Cardiac fibroblast (primary cell): Measurements from ENCODE around the gene THAP6.

Experiments used
- DNase-seq, 2 donors: peaks; one replicate each; pipeline versions ENCODE4 v3.0.0 to v3.0.0-alpha.2; 2010; ENCODE audit warnings: low read depth in 2 of 2
- H3K4me3 ChIP-seq, 2 donors: replicated peaks in 1 of 2; 1 replicate in 1 of 2; 2 replicates in 1 of 2; pipeline ENCODE4 v1.5.1; 2011; ENCODE audit warnings: low read depth in 2 of 2, low read length in 2 of 2, mild to moderate bottlenecking in 2 of 2, moderate library complexity in 1 of 2
- CTCF ChIP-seq: IDR thresholded peaks from one replicate; pipeline ENCODE4 v1.5.1; 2011; ENCODE audit warnings: low read depth, mild to moderate bottlenecking, low read length, inconsistent platforms

The THAP6 gene

DNA sequence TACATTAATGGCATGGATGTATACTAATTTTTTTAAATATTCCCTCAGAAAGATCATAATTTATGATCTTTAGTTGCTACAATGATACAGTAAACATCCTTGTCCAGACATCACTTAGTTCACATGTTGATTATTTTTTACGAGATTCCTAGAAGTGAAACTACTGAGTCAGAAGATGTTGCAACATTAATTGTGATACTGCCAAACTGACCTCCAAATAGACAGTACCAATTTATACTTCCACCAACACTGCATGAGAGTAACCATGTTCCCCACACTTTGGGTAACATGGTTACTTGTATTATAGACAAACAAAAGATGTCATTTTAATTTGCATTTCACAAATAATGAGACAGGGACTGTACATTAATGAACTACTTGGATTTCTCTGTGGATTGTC is 19.7 kb upstream of the THAP6 start:
- DNase-seq: peak; percentile 79 to 82
- H3K4me3 ChIP-seq: no peak overlapping the region
- no peak for TF ChIP-seq CTCF

- no peak for TF ChIP-seq CTCF
- H3K4me3 ChIP-seq: no peak overlapping the region
- no peak for DNase-seq
Observed at GRCh38 chr4:75495476-75495875, 18.8 kb upstream of the THAP6 start.

GRCh38 chr4:75496406-75496805 is 17.9 kb upstream of the THAP6 start:
- H3K4me3 ChIP-seq: no peak overlapping the region
- no peak for DNase-seq
- no peak for TF ChIP-seq CTCF

GRCh38 chr4:75497133-75497532 is 17.1 kb upstream of the THAP6 start:
- no peak for TF ChIP-seq CTCF
- peak in 1 of 2 donors; percentile 54 for DNase-seq
- H3K4me3 ChIP-seq: no peak overlapping the region

DNA sequence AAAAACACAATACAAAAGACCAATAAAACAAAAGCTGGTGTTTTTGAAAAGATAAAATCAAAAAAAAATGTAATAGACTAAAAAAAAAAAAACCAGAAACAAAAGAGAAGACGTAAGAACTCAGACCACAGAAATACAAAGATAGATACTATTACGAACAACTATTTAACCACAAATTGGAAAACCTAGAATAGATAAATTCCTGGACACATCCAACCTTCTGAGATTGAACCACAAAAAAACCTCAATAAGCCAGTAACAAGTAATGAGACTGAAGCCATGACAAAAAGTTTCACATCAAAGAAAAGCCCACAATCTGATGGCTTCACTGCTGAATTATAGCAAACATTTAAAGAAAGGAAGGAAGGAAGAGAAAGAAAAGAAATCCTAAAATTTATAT is 16.2 kb upstream of the THAP6 start:
- no peak for DNase-seq
- TF ChIP-seq CTCF: no peak
- H3K4me3 ChIP-seq: no peak overlapping the region

GRCh38 chr4:75499900-75500299 is 14.4 kb upstream of the THAP6 start:
- TF ChIP-seq CTCF: no peak
- no peak for DNase-seq
- no peak overlapping the region for H3K4me3 ChIP-seq

- no peak for TF ChIP-seq CTCF
- DNase-seq: no peak
- H3K4me3 ChIP-seq: no peak overlapping the region
Observed at GRCh38 chr4:75502671-75503070, 11.6 kb upstream of the THAP6 start.
